AML-193 (cell line): ENCODE results near the gene ANKRD31.

Experiments
- DNase-seq, 2 experiments: peaks; one replicate each; lab custom pipeline; 2025; lab: John Stamatoyannopoulos, UW

ANKRD31 gene

GRCh38 chr5:75042522-75042921 lies 194.2 kb downstream of the ANKRD31 start:
- no peak for DNase-seq

DNA sequence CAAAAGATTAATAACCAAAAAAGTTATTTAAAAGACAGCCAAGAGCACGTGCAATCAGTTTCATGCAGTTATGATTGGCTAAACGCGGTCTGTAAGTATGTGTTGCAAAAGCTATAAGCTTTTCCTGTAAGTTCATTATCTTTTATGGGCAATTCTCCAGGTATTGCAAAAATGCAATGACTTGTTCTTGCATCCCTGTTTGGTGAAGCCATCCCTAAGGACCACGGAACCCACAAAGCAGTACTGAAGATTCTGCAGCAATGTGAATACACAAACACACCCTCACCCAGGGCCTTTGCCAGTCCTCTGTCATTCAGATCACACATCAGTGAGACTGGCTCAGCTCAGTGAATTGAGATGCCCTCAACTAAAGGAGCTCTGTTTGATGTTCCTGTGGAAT lies 195.7 kb downstream of the ANKRD31 start:
- DNase-seq: no peak

DNA sequence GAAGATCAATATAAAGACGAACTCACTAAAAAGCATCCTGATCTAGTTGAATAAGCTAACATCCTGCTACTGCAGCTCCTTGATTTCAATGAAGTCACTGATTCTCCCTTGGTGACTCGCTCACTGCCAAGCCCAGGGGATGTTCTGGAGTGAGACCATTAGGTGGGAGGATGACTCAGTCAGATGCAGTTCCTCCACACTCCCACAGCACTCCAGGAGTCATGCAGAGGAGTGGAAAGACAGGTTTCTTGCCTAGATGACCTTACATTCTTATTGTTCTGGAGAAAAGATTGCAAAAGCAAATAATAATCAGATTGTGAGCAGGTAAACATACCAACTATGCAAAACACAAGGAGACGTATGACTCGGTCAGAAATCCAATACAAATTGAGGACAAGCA lies 199.6 kb downstream of the ANKRD31 start:
- DNase-seq: no peak

DNA sequence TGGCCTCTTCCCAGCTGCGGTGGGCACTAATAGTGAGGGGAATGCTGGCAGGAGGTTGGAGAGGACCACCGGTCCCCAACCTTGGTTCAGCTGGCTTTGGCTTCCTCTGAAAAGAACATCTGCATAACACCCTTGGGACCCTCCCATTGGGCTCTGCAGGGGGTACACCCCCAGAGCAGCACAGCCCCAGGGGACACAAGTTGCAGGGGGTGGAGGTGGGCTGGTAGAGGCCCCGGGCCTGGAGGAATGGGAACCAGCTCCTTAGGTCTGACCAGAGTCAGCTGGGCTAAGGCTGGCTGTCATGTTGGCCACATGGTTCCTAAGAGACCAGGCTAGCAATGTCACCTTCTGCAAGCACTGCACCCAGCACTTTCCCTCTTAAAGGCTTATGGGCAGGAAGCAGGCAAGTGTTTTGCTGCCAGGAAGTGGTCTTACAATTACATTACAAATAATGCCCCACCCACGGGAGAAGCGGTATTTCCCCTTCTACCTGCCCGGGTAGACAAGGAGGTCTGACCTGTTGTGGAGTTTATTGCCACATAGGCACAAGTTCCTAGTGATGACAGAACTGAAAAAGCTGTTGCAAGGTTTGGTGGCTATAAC lies 202.4 kb downstream of the ANKRD31 start:
- no peak for DNase-seq

GRCh38 chr5:75031366-75031765 lies 205.3 kb downstream of the ANKRD31 start:
- DNase-seq: no peak

DNA sequence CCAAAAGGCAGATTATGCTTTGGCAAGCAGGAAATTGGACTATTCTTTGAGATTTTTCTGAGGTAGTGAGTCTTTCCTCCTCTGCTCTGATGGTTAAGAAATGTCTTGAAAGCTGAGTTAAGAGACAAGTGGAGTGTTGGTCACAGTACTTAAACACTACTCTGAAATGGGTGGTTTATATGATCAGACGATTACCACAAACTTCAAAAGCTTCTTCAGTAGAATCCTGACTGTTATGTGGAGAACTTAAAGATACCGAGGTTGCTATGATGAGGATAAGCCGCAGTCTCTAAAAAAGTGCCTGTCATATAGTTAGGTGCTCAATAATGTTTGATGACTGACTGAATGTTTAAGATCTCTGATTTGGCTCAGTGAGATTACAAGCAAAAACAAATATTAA lies 208.6 kb downstream of the ANKRD31 start:
- no peak for DNase-seq

- DNase-seq: no peak
These were observed 213.1 kb downstream of the ANKRD31 start for GRCh38 chr5:75023368-75024159.

DNA sequence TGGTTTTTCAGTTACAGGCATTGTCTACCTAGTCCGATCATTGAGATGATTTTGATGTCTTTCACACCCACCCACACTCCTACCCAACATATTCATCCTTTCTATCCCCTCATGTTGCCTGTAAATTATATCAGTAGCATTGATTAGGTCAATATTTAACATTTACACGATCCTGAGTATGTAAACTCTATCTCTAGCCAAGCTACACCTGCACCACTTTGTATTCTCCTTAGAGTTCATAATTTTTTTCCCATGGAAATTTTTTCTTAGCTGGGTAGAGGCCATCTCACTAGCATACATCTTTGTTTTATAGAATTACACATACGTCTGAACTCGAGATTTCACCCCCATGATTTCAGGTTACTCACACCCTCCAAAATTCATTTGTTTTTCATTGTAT lies 214.9 kb downstream of the ANKRD31 start:
- DNase-seq: no peak

- no peak for DNase-seq
These were observed 215.5 kb downstream of the ANKRD31 start for GRCh38 chr5:75021219-75021618.

GRCh38 chr5:75020016-75020656 lies 216.5 kb downstream of the ANKRD31 start:
- DNase-seq: no peak

DNA sequence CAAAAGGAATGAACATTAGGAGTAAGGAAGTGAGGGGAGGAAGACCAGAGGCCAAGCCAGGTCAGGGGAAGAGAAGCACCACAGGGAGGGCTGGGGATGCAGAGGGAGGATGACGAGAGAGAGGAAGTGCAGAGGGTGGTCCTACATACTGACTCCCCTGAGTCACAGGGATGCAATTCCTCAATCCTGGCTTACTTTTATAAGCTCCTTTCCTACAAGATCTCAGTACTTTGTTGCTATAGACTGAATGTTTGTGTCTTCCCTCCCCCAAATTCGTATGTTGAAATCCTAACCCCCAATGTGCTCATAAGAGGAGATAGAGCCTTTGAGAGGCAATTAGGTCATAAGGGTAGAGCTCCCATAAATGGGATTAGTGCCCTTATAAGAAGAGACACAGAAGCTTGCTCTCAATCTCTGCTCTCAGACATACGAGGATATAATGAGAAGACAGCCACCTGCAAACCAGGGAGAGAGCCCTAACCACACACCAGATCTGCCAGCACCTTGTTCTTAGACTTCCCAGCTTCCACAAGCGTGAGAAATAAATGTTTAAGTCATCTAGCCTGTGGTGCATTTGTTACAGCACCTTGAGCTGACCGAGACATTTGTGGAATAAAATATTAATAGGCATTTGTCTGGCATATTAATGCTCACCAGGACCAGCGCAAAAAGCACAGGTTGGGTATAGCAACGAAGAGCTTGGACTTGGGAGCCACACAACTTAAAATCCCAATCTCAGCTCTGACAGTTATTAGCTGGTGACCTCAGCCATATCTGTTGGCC lies 217.7 kb downstream of the ANKRD31 start:
- no peak for DNase-seq
